ENCODE measurements around the gene CAP1.

- TF ChIP-seq CTCF (IDR thresholded peaks at IDR 0.05 in 8 of 11, conservative IDR thresholded peaks at IDR 0.05 in 3 of 11) (peak in 3 of 11 experiments; percentile 9 to 47 (median 32)), POLR2AphosphoS5 (IDR thresholded peaks at IDR 0.05) (peak; percentile 93 to 99 (median 94)), POLR2A (IDR thresholded peaks at IDR 0.05) (no peak)
Measured at GRCh38 chr1:40040511-40041465, at the start of gene CAP1.
